Endodermal cell (in vitro differentiated cells): ENCODE results near the gene DSN1. TPM values are rescaled to one million over a fixed set of nuclear protein-coding genes. Genes with fewer than 3 reads are reported as not detected.

Experiments used
- DNase-seq: peaks from one replicate; pipeline ENCODE4 v3.0.0-alpha.2; 2017
- H3K27ac ChIP-seq: 2 replicates; pipeline ENCODE4 v1.5.1; 2013; ENCODE audit warnings: mild to moderate bottlenecking, low read depth, low read length, moderate library complexity
- H3K27me3 ChIP-seq: 2 replicates; pipeline ENCODE4 v1.6.1; 2013; ENCODE audit warnings: mild to moderate bottlenecking, low read length, moderate library complexity; ENCODE audit not compliant: insufficient read depth, control insufficient read depth, poor library complexity, severe bottlenecking
- H3K36me3 ChIP-seq: 2 replicates; pipeline ENCODE4 v1.7.0; 2013; ENCODE audit warnings: mild to moderate bottlenecking, low read length, moderate library complexity; ENCODE audit not compliant: control insufficient read depth, insufficient read depth
- H3K4me1 ChIP-seq: one replicate; pipeline ENCODE4 v1.7.0; 2013; ENCODE audit warnings: low read length; ENCODE audit not compliant: control insufficient read depth, insufficient read depth
- H3K4me3 ChIP-seq: 2 replicates; pipeline ENCODE4 v1.5.1; 2013; ENCODE audit warnings: mild to moderate bottlenecking, low read length, moderate library complexity
- H3K9ac ChIP-seq: 2 replicates; pipeline ENCODE4 v1.6.1; 2013; ENCODE audit warnings: mild to moderate bottlenecking, low read length, moderate library complexity; ENCODE audit not compliant: poor library complexity, severe bottlenecking; ENCODE audit errors: extremely low read depth
- H3K9me3 ChIP-seq: 2 replicates; pipeline ENCODE4 v1.6.1; 2013; ENCODE audit warnings: mild to moderate bottlenecking, low read length, moderate library complexity; ENCODE audit not compliant: control insufficient read depth
- H3K27ac Mint-ChIP-seq: 2 replicates; pipeline ENCODE4 v1.8.0; 2020; ENCODE audit warnings: mixed read lengths
- H3K27me3 Mint-ChIP-seq: 2 replicates; pipeline ENCODE4 v1.8.0; 2021; ENCODE audit warnings: mild to moderate bottlenecking, mixed read lengths; ENCODE audit not compliant: insufficient read depth
- H3K36me3 Mint-ChIP-seq: 2 replicates; pipeline ENCODE4 v1.8.0; 2020; ENCODE audit warnings: low read depth, mixed read lengths
- H3K4me1 Mint-ChIP-seq: 2 replicates; pipeline ENCODE4 v1.8.0; 2020; ENCODE audit warnings: mixed read lengths
- H3K4me3 Mint-ChIP-seq: 2 replicates; pipeline ENCODE4 v1.8.0; 2020; ENCODE audit warnings: mild to moderate bottlenecking, moderate library complexity, mixed read lengths
- H3K9me3 Mint-ChIP-seq: 2 replicates; pipeline ENCODE4 v1.8.0; 2020; ENCODE audit warnings: mild to moderate bottlenecking, mixed read lengths
- WGBS, 2 experiments: methylation state at CpG; one replicate each; pipeline versions ENCODE4 v1.1.5 to v1.1.7; 2013; ENCODE audit warnings: missing lambda C conversion rate in 2 of 2, mixed read lengths in 1 of 2; ENCODE audit not compliant: insufficient coverage in 1 of 2, insufficient read length in 1 of 2; 5-methylcytosine and 5-hydroxymethylcytosine counted together
- total RNA-seq, 2 donors: library from RNA; stranded (reverse); fragmentation: NEBNext Ultra II Directional in 1 of 2; extraction: Animal tissue kit (Norgen Biotek cat#: 25700) in 1 of 2; gene quantifications; 2 replicates in 1 of 2; 3 replicates in 1 of 2; pipeline ENCODE4 v1.2.1, GENCODE V29; 2021
- TF ChIP-seq, protein P1 (sequence below): fragments of 200-600 bp; sonication (generic); conservative IDR thresholded peaks from 2 replicates; pipeline ENCODE4 v1.5.0; 2021; ENCODE audit warnings: antibody characterized with exemption, mild to moderate bottlenecking

DSN1 gene
- total RNA-seq, 2 donors from 2014 or later: 21.4 to 32.4 TPM

GRCh38 chr20:36744243-36744642 lies 29.3 kb downstream of the DSN1 start:
- H3K4me1 Mint-ChIP-seq: peaks cover 14% of the 10 kb centered on the region
- no peak for DNase-seq
- no peaks in the 10 kb centered on the region for H3K27me3 Mint-ChIP-seq
- H3K27me3 ChIP-seq: no peaks in the 10 kb centered on the region
- H3K9me3 ChIP-seq: no peaks in the 10 kb centered on the region
- H3K36me3 Mint-ChIP-seq: no peaks in the 10 kb centered on the region
- no peak overlapping the region for H3K27ac Mint-ChIP-seq
- H3K4me3 Mint-ChIP-seq: peak overlapping the region; percentile 77
- H3K9ac ChIP-seq: no peak overlapping the region
- 76 to 78% methylated on average over 4 of the region's 4 CpGs for WGBS, 2 experiments
- no peak overlapping the region for H3K27ac ChIP-seq
- no peaks in the 10 kb centered on the region for H3K4me1 ChIP-seq
- no peaks in the 10 kb centered on the region for H3K9me3 Mint-ChIP-seq
- H3K4me3 ChIP-seq: peak overlapping the region; percentile 11
- TF ChIP-seq, protein P1, sequence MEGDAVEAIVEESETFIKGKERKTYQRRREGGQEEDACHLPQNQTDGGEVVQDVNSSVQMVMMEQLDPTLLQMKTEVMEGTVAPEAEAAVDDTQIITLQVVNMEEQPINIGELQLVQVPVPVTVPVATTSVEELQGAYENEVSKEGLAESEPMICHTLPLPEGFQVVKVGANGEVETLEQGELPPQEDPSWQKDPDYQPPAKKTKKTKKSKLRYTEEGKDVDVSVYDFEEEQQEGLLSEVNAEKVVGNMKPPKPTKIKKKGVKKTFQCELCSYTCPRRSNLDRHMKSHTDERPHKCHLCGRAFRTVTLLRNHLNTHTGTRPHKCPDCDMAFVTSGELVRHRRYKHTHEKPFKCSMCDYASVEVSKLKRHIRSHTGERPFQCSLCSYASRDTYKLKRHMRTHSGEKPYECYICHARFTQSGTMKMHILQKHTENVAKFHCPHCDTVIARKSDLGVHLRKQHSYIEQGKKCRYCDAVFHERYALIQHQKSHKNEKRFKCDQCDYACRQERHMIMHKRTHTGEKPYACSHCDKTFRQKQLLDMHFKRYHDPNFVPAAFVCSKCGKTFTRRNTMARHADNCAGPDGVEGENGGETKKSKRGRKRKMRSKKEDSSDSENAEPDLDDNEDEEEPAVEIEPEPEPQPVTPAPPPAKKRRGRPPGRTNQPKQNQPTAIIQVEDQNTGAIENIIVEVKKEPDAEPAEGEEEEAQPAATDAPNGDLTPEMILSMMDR: no peak
- H3K36me3 ChIP-seq: no peaks in the 10 kb centered on the region

- Mint-ChIP-seq H3K27ac (no peak overlapping the region), H3K4me3 (no peak overlapping the region), H3K27me3 (no peaks in the 10 kb centered on the region), H3K9me3 (no peaks in the 10 kb centered on the region), H3K4me1 (peaks cover 15% of the 10 kb centered on the region), H3K36me3 (no peaks in the 10 kb centered on the region)
- H3K36me3 ChIP-seq: no peaks in the 10 kb centered on the region
- no peak overlapping the region for H3K4me3 ChIP-seq
- DNase-seq: no peak
- H3K27ac ChIP-seq: no peak overlapping the region
- no peaks in the 10 kb centered on the region for H3K9me3 ChIP-seq
- H3K9ac ChIP-seq: no peak overlapping the region
- TF ChIP-seq, protein P1: no peak
- H3K4me1 ChIP-seq: no peaks in the 10 kb centered on the region
- no peaks in the 10 kb centered on the region for H3K27me3 ChIP-seq
- WGBS, 2 experiments: 92 to 100% methylated on average over 1 of the region's 2 CpGs
These were observed 31.0 kb downstream of the DSN1 start for GRCh38 chr20:36742558-36742957.

GRCh38 chr20:36741072-36741471 lies 32.5 kb downstream of the DSN1 start:
- 87 to 90% methylated on average over 4 of the region's 4 CpGs for WGBS, 2 experiments
- Mint-ChIP-seq H3K27me3 (no peaks in the 10 kb centered on the region), H3K4me3 (no peak overlapping the region), H3K4me1 (peaks cover 26% of the 10 kb centered on the region), H3K36me3 (no peaks in the 10 kb centered on the region), H3K9me3 (no peaks in the 10 kb centered on the region), H3K27ac (no peak overlapping the region)
- Histone ChIP-seq H3K27ac (no peak overlapping the region), H3K9ac (no peak overlapping the region), H3K9me3 (no peaks in the 10 kb centered on the region), H3K27me3 (no peaks in the 10 kb centered on the region), H3K36me3 (no peaks in the 10 kb centered on the region), H3K4me3 (no peak overlapping the region), H3K4me1 (peaks cover 13% of the 10 kb centered on the region)
- TF ChIP-seq, protein P1: no peak
- DNase-seq: no peak
